Superior temporal gyrus (tissue), 1 donor: ENCODE data around the gene CCZ1B.
"Not testable (repeated sequence)": the region's sequence is repeated elsewhere in the genome, so short reads cannot be mapped to it uniquely, and the experiment has no call there.

Experiments used
- DNase-seq: peaks from one replicate; pipeline ENCODE4 v3.0.0-alpha.2; 2016; ENCODE audit errors: extremely low spot score

CCZ1B gene

DNA sequence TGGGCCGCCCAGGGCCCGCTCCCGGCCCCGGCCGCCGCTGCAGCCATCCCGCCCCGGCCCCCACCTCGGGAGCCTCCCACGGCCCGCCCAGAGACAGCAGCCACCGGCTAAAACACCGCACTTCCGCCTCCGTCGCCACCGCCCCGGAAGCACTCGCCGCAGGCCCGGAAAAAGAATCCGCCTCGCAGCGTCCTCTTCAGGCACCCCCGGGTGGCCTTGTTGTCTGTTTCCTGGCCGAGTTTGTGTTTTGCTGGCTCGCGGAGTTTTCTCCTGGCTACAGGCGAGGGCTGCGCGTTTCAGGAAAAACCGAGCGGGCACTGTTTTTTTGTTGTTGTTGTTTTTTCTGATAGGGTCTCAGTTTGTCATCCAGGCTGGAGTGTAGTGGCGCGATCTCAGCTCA, at the start of gene CCZ1B:
TSS of gene CCZ1B (minus strand) at position 125 of the 400 bp plus-strand sequence. CDS start at position 47, 78 bp downstream.
- DNase-seq = peak; percentile 90

DNA sequence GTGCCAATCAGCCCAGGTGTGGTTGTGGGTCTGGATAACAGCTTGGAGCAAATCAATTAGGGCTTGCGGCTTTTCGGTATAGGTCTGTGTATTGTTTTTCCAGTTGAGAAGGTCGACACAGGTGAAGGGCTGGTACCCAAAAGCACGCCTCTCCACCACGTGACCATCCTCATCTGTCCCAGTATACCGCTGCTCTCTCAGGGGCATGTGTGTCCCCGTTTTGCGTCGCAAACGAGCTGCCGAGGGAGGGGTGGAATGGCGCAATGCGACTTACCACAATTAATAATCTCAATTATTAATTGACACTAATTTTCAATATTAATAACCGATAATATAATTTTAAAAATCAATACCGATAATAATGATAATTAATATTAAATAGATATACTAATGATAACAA, 48.9 kb upstream of the CCZ1B start:
- not testable (repeated sequence) for DNase-seq

DNA sequence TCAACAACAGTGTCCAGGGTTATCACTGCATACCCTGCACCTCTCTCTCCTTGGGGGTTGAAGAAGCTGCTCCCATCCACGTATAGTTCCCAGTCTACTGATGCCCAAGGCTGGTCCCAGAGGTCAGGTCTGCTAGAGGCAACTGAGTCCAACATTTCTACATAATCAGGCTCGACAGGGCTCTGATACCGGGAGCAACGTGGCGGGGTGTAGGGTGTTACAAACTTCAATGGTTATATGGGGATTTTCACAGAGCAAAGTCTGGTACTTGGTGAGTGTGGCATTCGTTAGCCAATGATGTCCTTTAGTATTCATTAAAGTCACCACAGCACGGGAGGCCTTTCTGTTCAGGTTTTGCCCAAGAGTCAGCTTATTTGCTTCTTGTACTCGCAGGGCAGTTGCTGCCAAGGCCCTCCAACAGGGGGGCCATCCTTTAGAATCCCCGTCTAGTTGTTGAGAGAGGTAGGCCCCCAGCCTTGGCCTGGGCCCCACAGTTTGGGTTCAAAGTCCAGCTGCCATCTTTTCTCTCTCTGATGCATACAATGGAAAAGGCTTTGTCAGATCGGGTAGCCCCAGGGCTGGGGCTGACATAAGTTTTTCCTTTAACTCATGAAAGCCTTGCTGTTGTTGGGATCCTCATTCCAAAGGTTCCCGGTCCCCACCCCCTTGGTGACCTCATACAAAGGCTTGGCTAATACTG, 46.3 kb upstream of the CCZ1B start:
- not testable (repeated sequence) for DNase-seq

DNA sequence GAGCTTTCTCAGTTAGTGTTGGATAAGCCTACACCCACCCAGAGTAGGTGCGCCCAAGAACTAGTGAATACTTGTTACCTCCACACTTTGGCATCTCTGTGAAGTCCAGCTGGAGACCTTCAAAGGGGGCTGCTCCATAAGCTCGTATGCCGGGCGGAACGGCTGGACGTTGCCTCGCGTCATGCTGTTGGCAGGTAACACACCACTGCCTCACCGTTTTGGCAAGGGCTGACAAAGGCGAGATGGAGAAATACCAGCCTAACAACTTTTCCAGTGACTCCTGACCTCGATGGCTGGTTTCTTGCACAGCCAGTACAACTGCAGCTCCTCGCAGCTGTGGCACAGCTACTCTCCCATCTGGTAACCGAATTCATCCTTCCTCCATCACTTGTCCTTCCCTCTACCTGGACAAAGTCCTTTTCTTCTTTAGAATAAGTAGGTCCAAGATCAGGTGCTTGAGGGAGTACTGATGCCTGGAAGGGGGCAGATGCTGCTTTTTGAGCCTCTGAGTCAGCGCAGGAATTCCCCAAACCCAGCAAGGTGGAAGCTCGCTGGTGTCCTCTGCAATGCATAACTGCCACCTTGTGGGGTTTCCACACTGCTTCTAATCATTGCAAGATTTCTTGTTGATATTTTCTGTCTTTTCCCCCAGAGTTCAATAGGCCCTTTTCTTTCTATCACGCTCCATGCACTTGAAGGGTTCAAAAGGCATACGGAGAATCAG, 45.5 kb upstream of the CCZ1B start:
- DNase-seq = not testable (repeated sequence)

DNA sequence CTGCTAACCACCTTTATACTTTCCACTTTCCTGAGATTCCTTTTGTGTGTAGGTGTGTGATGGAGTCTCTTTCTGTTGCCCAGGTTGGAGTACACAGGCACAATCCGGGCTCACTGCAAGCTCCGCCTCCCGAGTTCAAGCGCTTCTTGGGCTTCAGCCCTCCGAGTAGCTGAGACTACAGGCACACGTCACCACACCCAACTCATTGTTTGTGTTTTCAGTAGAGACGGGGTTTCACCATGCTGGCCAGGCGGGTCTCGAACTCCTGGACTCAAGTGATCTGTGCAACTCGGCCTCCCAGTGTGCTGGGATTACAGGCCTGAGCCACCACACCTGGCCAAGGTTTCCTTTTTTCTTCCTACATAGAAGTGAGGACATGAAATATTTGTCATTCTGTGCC, 38.7 kb upstream of the CCZ1B start:
- not testable (repeated sequence) for DNase-seq

DNA sequence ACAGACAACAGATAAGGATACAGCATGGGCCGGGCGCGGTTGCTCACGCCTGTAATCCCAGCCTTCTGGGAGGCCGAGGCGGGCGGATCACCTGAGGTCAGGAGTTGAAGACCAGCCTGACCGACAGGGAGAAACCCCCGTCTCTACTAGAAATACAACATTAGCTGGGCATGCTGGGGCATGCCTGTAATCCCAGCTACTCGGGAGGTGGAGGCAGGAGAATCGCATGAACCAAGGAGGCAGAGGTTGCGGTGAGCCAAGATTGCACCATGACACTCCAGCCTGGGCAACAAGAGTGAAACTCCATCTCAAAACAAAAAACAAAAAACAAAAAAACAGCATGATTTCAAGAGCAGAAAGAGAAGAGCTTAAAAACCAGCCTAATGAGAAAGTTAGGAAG, 38.1 kb upstream of the CCZ1B start:
- DNase-seq = not testable (repeated sequence)

DNA sequence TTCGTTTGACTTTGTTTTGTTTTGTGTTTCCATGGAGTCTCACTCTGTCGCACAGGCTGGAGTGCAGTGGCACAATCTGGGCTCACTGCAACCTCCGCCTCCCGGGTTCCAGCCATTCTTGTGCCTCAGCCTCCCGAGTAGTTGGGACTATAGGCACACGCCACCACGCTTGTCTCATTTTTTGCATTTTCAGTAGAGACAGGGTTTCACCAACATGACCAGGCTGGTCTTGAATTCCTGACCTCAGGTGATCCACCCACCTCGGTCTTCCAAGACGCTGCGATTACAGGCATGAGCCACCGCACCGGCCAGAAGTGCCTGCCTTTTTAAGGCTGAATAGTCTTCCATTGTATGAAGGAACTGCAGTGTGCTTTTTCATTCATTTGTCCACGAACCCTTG, 36.8 kb upstream of the CCZ1B start:
- not testable (repeated sequence) for DNase-seq

DNA sequence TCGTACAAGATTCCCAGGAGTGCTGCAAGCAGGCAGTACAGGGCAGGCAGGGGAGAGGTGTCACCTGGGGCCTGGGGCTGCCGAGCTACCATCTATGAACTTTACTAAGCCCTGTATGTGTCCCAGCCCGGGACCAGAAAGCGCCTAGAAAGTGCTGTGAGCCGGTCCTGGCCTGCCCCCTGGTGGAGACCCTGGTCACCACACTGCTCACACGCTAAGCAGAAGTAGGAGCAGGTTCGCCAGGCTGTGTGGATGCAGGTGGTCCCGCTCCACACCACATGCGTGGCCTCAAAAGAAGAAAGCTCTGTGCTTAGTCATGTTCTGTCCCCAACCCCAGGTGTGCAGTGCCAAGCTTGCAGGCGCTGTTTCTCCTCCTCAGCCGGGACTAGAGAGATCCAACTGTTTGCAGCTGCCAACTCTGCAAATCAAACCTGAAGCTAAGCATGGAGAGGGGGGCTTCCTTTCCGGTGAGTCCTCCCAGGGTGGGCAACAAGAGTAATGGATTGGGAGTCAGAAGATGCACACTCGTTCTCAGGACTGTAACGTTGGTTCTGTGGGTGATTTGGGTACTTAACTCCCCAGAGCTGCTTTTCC, 31.7 kb upstream of the CCZ1B start:
- peak; percentile 33 for DNase-seq

DNA sequence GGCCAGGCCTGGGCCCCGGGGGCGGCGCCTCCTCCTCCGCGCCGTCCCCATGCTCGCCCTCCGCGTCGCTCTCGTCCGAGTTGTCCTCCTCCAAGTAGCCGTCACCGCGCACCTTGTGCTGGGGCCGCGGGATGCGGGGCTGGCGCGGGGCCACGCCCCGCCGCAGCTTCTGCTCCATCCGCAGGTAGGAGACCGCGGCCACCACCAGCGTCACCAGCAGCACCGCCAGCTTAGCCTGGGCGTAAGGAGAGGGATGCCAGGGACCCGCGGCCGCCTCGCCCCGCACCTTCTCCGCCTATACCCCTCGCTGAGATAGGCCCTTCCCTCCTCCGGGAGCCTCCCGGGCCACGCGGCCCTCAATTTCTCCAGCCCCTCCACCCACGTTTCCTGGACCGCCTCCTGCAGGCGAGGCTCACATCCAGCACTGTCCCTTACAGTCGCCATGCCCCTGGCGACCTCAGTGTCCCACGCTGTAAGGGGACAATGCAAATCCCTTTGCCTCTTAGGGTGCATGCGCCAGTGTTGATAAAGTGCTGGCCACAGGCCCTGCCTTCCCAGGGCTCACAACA, 29.6 kb upstream of the CCZ1B start:
- not testable (repeated sequence) for DNase-seq

DNA sequence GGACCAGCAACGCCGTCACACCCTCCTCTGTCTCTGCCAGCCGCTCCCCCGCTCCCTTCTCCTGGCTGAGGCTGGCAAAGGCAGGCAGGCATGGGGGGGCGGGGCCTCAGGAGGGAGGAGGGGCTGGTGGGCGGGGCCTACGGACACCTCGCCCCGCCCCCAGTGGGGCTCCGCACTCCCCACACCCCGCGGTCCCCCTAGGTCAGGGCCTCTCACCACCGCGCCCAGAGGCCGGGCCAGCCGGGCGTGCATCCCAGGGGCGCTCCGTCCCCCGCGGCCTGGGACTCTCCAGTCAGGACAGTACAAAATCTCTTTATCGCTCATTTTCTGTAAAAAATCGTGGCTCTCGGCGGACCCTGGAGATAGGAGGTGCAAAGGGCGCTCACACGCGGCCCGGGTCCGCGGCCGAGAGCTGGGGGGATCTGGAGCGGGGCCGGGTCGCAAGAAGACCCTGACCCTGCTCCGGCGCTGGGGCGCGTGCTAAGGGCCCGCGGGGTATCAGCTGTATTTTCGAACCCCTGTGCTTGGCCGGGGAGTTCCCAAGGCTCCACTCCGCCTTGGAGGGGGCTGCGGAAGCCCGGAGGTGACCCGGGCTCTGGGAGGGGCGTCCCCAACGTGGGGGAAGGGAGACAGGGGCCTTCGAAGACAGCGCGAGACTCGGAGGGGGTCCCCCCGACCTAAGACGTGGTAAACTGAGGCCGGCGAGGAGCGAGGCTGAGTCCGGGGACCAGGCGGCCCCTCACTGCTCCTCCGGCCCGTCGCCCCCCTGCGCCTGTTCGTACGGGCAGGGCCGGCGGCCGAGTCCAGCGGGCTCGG, 28.9 kb upstream of the CCZ1B start:
- DNase-seq = not testable (repeated sequence)

DNA sequence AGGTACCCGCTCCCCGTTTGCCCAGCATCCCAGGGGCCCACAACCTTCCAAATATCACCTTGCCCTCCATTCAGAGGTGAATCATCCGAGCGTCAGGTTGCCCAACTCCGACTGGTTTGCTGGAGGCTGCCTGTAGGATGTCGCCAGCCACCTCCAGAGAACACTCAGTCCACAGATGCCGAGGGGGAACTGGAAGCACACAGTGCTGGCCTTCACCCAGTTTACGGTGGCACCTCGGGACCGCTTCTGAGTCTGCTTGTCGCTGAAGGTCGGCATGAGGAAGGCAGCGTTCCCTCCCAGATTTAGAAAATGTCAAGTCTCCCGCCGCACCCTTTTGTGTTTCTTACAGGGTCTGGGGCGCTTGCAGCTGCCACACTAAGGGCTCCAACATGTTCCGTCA, 27.6 kb upstream of the CCZ1B start:
- DNase-seq = not testable (repeated sequence)

DNA sequence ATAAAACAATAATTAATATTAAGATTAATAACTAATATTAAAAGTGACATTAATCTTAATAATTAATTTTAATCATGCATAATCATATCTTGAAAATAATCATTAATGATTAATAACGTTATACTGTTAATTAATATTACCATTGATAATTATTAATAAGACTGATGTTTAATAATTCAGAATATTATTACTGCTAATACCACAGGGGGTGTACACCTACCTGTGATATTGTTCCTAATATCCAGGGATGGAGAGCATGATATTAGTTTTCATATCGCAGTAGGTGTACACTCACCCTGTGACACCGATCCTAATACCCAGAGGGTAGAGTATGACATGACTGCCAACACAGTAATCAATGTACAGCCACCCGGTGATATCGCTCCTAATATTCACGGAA, 23.1 kb upstream of the CCZ1B start:
- DNase-seq = not testable (repeated sequence)

DNA sequence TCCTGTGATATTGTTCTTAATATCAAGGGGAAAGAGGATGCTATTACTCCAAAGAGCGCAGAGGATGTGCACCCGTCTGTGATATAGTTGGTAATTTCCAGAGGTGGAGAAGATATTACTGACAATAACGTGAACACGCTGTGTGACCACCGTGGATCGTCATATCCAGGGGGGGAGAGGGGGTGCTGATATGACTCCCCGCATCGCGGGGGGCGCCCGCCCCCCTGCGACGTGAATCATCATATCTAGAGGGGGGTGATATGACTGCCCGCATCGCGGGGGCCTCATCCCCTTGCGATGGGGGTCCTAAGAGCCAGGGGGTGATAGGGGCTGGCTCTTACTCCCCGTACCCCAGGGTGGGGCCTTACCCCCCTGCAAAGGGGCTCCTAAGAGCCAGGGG, 21.7 kb upstream of the CCZ1B start:
- not testable (repeated sequence) for DNase-seq

DNA sequence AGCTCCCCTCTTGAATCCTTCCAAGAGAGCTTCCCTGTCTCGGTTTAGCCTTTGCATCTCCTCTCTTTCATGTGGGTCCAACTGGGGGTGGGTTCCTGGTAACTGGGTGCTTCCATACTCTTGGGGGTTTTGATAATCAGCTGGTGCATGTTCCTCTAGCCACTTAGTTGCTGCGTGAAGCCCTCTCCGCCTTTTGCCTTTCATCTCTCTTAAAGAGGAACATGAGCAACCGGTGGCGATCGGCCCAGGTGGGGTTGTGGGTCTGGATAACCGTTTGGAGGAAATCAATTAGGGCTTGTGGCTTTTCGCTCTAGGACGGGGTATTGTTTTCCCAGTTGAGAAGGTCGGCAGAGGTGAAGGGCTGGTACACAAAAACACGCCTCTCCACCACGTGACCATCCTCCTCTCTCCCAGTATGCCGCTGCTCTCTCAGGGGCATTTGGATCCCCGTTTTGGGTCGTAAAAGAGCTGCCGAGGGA, 19.9 kb upstream of the CCZ1B start:
- not testable (repeated sequence) for DNase-seq

DNA sequence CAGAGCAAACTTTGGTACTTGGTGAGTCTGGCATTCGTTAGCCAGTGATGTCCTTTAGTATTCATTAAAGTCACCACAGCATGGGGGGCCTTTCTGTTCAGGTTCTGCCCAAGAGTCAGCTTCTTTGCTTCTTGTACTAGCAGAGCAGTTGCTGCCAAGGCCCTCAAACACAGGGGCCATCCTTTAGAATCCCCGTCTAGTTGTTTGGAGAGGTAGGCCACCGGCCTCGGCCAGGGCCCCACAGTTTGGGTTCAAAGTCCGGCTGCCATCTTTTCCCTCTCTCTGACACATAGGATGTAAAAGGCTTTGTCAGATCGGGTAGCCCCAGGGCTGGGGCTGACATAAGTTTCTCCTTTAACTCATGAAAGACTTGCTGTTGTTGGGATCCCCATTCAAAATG, 17.6 kb upstream of the CCZ1B start:
- DNase-seq = not testable (repeated sequence)

DNA sequence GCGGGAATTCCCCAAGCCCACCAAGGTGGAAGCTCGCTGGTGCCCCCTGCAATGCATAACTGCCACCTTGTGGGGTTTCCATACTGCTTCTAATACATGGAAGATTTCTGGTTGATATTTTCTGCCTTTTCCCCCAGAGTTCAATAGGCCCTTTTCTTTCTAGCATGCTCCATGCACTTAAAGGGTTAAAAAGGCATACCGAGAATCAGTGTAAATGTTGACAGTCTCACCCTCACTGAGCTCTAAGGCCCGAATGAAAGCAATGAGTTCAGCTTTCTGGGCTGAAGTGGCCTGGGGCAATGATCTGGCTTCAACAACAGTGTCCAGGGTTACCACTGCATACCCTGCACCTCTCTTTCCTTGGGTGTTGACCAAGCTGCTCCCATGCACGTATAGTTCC, 17.0 kb upstream of the CCZ1B start:
- not testable (repeated sequence) for DNase-seq

DNA sequence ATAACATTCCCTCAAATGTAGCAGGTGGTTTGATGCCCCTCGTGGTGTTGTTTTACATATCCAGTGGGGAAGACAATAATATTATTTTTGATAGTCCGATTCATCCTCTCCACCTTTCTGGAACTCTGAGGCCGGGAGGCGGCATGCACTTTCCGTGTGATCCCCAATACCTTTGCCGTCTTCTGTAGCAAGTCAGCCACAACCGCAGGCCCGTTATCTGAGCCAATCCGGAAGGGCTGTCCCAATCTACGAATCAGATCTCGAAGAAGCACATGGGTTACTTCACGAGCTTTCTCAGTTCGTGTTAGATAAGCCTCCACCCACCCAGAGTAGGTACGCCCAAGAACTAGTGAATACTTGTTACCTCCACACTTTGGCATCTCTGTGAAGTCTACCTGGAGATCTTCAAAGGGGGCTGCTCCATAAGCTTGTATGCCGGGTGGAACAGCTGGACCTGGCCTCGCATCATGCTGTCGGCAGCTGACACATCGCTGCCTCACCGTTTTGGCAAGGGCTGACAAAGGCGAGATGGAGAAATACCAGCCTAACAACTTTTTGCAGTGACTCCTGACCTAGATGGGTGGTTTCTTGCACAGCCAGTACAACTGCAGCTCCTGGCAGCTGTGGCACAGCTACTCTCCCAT, 16.3 kb upstream of the CCZ1B start:
- DNase-seq = not testable (repeated sequence)

DNA sequence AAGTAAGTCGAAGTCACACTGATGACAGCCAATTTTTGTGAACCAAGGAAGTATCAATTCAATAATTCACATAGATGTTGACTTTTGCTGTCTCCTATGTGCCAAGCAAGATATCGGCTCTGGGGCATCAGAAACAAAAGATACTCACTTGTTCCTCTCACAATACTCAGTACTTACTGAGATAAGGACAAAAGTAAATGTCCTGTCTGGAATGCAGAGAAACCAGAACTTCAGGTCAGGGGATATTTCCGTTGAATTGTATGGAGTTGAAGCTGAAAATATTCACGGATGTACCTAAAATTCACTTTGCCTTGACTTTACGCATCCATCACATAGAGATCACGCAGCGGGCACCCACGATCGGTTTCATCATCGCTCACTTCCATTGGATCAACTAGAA, 11.0 kb upstream of the CCZ1B start:
- DNase-seq = not testable (repeated sequence)

DNA sequence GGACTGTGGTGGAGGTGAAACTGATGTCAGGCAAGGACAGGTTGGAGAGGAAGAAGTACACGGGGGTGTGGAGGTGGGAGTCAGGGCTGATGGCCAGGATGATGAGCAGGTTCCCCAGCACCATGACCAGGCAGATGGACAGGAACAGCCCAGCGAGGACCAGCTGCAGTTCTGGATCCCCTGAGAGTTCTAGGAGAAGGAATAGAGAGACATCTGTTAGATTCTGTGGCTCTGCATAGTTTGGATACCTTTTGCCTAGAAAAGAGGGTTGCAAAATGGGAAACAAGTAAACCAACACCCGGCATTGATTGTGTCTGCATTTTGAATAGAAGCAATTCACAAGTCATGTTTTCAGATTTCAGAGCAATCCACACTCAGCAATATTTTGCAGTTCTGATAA, 9.4 kb upstream of the CCZ1B start:
- DNase-seq = not testable (repeated sequence)

DNA sequence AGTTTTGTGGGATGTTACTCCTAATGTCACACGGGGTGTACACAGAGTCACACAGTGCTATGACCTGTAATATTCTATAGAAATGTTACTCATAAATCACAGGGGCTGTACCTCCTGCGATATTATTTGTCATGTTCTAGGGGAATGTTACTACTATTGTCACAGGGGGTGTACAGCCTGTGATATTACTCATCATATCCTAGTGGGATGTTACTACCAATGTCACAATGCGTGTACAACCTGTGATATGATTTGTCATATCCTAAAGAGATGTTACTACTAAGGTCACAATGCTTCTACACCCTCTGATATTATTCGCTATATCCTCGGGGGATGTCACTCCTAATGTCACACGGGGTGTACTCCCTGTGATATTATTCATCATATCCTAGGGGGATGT, 7.6 kb upstream of the CCZ1B start:
- no peak for DNase-seq
